Stimulated activated CD4-positive, alpha-beta T cell treated with anti-CD3 and anti-CD28 coated beads, Interleukin-2, amount 100 ng/mL, for 4 hours (primary cell): ENCODE results near the gene FBXO44.

Source experiments
- DNase-seq: peaks from one replicate; pipeline ENCODE4 v3.0.0-alpha.2; 2020; ENCODE audit warnings: low read depth

FBXO44 gene

DNA sequence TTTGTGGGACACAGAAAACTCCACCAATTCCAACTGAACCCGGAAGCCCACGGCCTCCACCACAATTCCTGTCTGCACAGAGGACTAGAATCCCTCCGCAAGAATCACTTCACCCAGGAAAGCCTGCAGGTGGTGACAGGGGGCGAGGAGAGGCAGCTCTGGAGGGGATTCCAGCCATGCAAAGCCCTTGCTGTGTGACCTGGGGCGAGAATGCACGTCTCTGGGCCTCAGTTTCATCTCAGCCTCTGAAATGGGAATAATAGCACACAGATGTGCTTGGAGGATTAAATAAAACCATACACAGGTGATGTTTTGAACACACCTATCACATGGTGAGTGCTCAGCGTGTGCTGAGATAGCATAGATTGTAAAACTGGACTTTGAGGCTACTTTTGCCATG lies 14.6 kb upstream of the FBXO44 start:
- DNase-seq = no peak

GRCh38 chr1:11640944-11641343 lies 13.7 kb upstream of the FBXO44 start:
- DNase-seq = no peak

DNA sequence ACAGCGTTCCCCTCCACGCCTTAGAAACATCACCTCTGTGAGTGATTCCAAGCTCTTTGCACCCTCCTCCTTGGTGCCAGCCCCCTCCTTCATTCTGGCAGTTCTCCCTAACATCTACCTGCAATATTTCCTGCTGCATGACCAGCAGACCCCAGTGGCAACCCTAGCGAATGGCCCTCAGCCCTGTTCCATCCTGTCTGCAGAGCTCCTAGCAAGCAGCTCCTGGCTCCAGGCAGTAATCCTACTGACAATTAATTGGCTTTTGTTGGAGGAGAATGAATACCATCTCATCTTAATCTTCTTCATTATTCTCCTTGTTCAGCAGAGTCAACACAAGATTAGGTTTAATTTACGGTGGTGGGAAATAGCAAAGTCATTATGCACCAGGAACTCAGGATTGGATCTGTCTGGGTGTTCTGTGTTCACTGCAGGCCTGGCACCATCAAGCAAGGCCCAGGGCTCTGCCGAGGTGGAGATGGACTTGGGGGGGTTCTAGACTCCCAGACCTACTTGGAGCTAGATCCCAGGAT lies 12.8 kb upstream of the FBXO44 start:
- no peak for DNase-seq

GRCh38 chr1:11642418-11643017 lies 12.2 kb upstream of the FBXO44 start:
- peak; percentile 59 for DNase-seq

- no peak for DNase-seq
These were observed 10.9 kb upstream of the FBXO44 start for GRCh38 chr1:11643782-11644181.

GRCh38 chr1:11645270-11645669 lies 9.4 kb upstream of the FBXO44 start:
- DNase-seq = no peak

GRCh38 chr1:11645670-11646265 lies 8.9 kb upstream of the FBXO44 start:
- DNase-seq = peak; percentile 74

GRCh38 chr1:11646317-11646716 lies 8.4 kb upstream of the FBXO44 start:
- DNase-seq = no peak

DNA sequence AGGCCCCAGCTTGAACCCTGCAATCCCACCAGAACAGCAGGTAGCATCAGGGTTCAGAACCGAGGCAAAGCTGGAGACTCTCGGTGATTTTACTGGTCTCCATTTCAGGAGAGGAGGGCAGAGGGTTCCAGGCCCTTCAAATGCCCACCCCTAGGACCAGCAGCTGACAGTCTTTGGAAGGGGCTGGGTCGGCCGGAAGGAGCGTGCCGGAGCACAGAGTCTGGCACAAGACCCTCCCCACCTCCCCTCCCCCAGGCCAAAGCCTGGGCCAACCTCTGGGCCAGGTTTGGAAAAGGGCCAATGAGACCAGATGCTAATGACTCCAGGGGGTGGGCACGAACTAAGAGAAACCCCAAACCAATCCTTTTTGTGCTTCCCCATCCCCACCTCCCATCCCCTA lies 7.3 kb upstream of the FBXO44 start:
- DNase-seq = no peak

DNA sequence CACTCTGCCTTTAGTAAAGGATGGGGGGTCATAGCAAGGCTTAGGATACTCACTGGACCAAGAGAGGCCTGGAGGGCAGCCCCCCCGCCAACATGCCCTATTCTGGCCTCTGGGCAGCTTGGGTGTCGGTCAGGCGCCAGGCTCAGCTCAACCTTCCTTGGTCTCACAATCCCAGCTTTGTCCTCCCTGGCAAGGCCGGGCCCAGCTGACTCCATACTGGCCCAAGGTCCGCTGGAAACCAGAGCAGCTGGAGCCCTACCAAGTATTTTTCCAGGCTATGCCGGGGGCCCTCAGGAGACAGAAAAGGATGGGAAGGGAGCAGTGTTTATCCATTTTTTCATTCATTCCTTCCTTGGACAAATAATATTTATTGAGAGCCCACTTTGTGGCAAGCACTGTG lies 6.6 kb upstream of the FBXO44 start:
- no peak for DNase-seq

GRCh38 chr1:11648732-11649158 lies 5.9 kb upstream of the FBXO44 start:
- no peak for DNase-seq

DNA sequence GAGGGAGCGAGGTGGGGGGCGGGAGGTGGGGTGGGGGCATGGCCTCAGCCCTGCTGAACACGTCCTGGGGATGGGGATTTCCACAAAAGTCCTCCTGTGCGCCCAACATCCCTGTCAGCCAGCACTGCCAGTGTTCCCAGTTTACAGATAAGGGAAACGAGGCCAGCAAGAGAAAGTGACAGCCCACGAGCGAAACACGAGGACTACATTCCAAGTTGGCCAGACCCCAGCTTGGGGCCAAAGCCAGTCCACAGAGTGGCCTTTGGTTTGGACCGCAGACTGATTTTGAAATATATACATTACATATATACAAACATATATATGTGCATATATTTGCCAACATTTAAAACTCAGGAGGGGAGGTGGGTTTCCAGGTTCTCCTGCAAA lies 5.4 kb upstream of the FBXO44 start:
- no peak for DNase-seq

GRCh38 chr1:11649624-11650330 lies 4.9 kb upstream of the FBXO44 start:
- DNase-seq = no peak

GRCh38 chr1:11650331-11650991 lies 4.2 kb upstream of the FBXO44 start:
- DNase-seq = peak; percentile 55

- DNase-seq = no peak
These were observed 3.7 kb upstream of the FBXO44 start for GRCh38 chr1:11651017-11651416.

DNA sequence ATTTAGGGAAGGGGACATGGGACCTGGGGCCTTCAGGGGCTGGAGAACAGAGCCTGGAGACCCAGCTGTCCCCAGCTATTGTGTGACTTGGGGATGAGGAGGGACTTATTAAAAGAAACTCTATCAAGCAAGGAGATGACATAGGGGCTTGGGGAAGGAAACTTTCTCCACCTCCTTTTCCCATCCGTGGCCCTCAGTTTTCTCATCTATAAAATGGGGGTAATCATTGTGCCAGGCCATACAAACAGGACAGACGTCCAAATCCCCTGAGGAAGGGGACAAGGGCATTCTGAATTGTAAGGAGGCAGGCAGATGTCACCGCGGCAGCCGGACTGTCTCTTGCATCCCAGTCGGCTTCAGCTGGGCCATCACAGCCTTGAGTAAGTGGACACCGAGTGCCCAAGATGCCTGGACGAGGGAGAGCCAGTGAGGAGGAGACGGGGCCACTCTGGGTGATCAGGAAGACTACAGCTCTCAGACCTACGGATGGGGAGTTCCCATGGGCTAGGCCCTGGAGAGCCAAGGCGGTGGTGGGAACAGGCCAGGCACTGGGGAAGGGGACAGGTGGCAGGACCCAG lies 2.4 kb upstream of the FBXO44 start:
- no peak for DNase-seq

GRCh38 chr1:11653101-11653860 lies 1.4 kb upstream of the FBXO44 start:
- DNase-seq = no peak

DNA sequence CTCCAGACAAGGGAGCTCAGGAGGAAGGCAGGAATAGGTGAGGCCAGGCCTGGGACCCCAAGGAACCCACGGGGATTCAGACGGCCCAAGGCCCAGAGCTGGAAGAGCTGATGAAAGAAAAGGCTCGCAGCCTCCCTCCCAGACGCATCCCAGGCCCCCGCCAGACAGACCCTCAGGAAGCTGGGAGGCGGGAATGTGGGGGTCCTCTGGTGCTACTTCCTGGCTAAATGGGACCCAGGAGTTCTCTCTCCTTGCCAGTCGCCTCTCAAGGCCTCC lies 878 bp upstream of the FBXO44 start:
- DNase-seq = no peak

DNA sequence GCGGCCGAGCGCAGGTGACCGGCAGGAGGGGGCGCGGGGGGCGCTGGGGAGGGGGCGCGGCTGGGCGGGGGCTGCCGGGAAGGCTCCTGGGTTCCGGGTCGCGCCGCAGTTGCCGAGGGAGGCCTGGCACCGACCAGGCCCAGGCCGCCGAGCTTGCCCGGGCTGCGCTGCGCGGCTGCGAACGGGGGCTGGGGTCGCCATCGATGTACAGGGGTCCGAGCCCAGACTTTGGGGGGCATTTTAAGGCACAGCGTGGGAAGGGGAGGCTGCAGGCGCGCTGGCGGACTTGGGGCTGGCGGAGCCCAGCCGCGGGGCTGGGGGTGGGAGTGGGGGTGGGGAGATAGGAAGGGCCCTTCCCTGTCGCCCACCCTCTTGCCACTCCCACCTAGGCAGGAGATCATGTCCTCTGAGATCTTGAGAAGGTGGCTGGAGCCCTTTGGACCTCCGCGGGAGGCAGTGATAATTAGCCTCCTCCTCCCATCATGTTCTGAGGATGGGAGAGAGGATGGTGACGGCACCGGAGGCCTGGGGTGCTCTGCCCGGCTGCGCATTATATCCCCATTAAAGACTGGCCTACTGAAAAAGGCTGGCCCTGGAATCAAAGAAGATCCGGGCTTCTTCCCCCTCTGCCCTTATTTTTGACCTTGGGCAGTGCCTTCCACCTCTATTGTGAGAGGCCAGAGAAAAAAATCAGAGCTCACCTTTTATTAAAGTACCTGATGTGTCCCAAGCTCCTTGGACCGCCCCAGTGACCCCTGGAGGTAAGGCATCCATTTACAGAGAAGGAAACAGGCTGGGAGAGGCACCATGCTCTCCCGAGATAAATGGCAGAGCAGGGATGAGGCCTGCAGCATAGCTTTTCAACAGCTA lies 497 bp downstream of the FBXO44 start:
- no peak for DNase-seq

DNA sequence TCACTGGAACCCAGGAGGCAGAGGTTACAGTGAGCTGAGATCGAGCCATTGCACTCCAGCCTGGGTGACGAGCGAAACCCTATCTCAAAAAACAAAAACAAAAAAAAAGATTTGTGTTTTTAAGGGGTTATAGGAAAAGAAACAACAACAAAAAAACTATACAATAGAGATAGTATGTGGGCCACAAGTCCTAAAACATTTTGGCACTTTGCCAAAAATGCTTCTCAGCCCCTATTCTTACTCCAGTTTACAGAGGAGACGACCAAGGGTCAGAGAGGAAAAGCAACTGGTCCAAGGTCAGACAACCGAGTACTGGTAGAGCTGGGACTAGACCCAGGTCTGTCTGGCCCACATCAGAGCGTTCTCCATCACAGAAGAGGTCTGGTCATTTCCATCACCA lies 3.0 kb downstream of the FBXO44 start:
- DNase-seq = no peak

DNA sequence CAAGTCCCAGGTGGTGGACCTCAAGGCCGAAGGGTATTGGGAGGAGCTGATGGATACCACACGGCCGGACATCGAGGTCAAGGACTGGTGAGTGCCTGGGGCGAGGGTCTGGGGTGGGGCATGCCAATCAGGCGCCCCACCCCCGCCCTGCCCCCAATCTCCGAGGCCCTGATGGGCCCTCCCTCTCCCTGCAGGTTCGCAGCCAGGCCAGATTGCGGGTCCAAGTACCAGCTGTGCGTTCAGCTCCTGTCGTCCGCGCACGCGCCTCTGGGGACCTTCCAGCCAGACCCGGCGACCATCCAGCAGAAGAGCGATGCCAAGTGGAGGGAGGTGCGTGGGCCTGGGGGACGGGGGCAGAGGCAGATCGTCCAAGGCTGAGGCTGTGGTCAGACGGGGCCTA lies 3.9 kb downstream of the FBXO44 start:
- DNase-seq = no peak
